ENCODE measurements around the gene METTL26. TPM values are rescaled to one million over a fixed set of nuclear protein-coding genes. Genes with fewer than 3 reads are reported as not detected.

Gene METTL26
- total RNA-seq, 1 experiment from 2014 or later: 121 TPM

- CTCF ChIA-PET: no interaction called here
These were observed 21.4 kb upstream of the METTL26 start for GRCh38 chr16:657487-657886.

GRCh38 chr16:654034-654433, 17.9 kb upstream of the METTL26 start:
- Mint-ChIP-seq H3K9me3 (ENCODE audit: low read depth, unreplicated experiment) (no peaks in the 10 kb centered on the region), H3K27me3 (ENCODE audit: unreplicated experiment) (no peaks in the 10 kb centered on the region), H3K4me1 (ENCODE audit: low read depth, unreplicated experiment) (no peaks in the 10 kb centered on the region), H3K4me3 (ENCODE audit: low read depth, unreplicated experiment) (no peak overlapping the region), H3K36me3 (ENCODE audit: insufficient read depth, unreplicated experiment) (peaks cover 59% of the 10 kb centered on the region), H3K27ac (ENCODE audit: unreplicated experiment) (no peak overlapping the region)
- CTCF ChIA-PET: no interaction called here
- no peak for DNase-seq
- BruUV-seq (replicated peaks): no TSS peak
- intact Hi-C loops (cut with micrococcal nuclease; ENCODE audit: unreplicated experiment): no loop called here
- no peak for TF ChIP-seq CTCF (IDR thresholded peaks at IDR 0.05; ENCODE audit: unreplicated experiment)

More at GRCh38 chr16:657487-657886, 21.4 kb upstream of the METTL26 start:
- Mint-ChIP-seq H3K9me3 (ENCODE audit: low read depth, unreplicated experiment) (no peaks in the 10 kb centered on the region), H3K36me3 (ENCODE audit: insufficient read depth, unreplicated experiment) (peaks cover 46% of the 10 kb centered on the region), H3K4me3 (ENCODE audit: low read depth, unreplicated experiment) (no peak overlapping the region), H3K4me1 (ENCODE audit: low read depth, unreplicated experiment) (no peaks in the 10 kb centered on the region), H3K27me3 (ENCODE audit: unreplicated experiment) (no peaks in the 10 kb centered on the region), H3K27ac (ENCODE audit: unreplicated experiment) (no peak overlapping the region)
- no TSS peak for BruUV-seq (replicated peaks)
- intact Hi-C loops (cut with micrococcal nuclease; ENCODE audit: unreplicated experiment): no loop called here
- no peak for TF ChIP-seq CTCF (IDR thresholded peaks at IDR 0.05; ENCODE audit: unreplicated experiment)
- DNase-seq: no peak

- H3K9me3 Mint-ChIP-seq (ENCODE audit: low read depth, unreplicated experiment): no peaks in the 10 kb centered on the region
- CTCF ChIA-PET: no interaction called here
- no peaks in the 10 kb centered on the region for H3K27me3 Mint-ChIP-seq (ENCODE audit: unreplicated experiment)
- no TSS peak for BruUV-seq (replicated peaks)
- no peak for TF ChIP-seq CTCF (IDR thresholded peaks at IDR 0.05; ENCODE audit: unreplicated experiment)
- DNase-seq: no peak
- H3K36me3 Mint-ChIP-seq (ENCODE audit: insufficient read depth, unreplicated experiment): peaks cover 66% of the 10 kb centered on the region
- intact Hi-C loops (cut with micrococcal nuclease; ENCODE audit: unreplicated experiment): no loop called here
- H3K4me1 Mint-ChIP-seq (ENCODE audit: low read depth, unreplicated experiment): no peaks in the 10 kb centered on the region
- H3K4me3 Mint-ChIP-seq (ENCODE audit: low read depth, unreplicated experiment): no peak overlapping the region
- no peak overlapping the region for H3K27ac Mint-ChIP-seq (ENCODE audit: unreplicated experiment)
These were observed 16.6 kb upstream of the METTL26 start for GRCh38 chr16:652454-653305.

- H3K9me3 Mint-ChIP-seq (ENCODE audit: low read depth, unreplicated experiment): no peaks in the 10 kb centered on the region
- no peak overlapping the region for H3K4me3 Mint-ChIP-seq (ENCODE audit: low read depth, unreplicated experiment)
- CTCF ChIA-PET: no interaction called here
- TF ChIP-seq CTCF (IDR thresholded peaks at IDR 0.05; ENCODE audit: unreplicated experiment): no peak
- no peaks in the 10 kb centered on the region for H3K27me3 Mint-ChIP-seq (ENCODE audit: unreplicated experiment)
- no peak overlapping the region for H3K27ac Mint-ChIP-seq (ENCODE audit: unreplicated experiment)
- H3K4me1 Mint-ChIP-seq (ENCODE audit: low read depth, unreplicated experiment): no peaks in the 10 kb centered on the region
- peaks cover 72% of the 10 kb centered on the region for H3K36me3 Mint-ChIP-seq (ENCODE audit: insufficient read depth, unreplicated experiment)
- no TSS peak for BruUV-seq (replicated peaks)
- intact Hi-C loops (cut with micrococcal nuclease; ENCODE audit: unreplicated experiment): no loop called here
- no peak for DNase-seq
These were observed 15.7 kb upstream of the METTL26 start for GRCh38 chr16:651844-652243.
